ENCODE data around the gene ESRRG.

The ESRRG gene

DNA sequence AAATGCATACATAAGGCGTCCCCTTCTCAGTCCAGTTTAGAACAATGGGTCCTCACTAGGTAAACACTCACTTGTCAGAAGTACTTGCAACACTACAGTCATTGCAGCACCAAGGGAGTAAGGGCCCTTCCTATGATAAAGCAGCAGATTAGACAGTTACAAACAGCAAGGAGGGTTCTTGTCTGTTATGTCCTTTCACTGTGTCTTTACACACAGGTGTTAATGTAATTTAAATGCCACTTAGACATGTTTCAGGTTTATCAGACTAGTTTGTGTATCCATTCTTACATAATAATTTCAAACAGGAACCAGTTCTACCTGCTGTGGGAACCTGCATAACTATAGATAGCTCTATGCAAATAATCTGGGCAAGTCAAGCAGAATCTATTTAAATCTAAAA, 194.4 kb downstream of the ESRRG start:
- Histone ChIP-seq H3K4ac (ENCODE audit: low read length) (no peak overlapping the region), H3K27ac (replicated peaks; ENCODE audit: low read length) (no peak overlapping the region), H2BK120ac (ENCODE audit: low read depth, low read length) (no peak overlapping the region), H3K23ac (ENCODE audit: low read depth, low read length, poor library complexity) (no peak overlapping the region), H3K14ac (ENCODE audit: low read length) (no peak overlapping the region), H3K4me2 (ENCODE audit: insufficient read depth, low read length, poor library complexity, severe bottlenecking) (no peak overlapping the region), H4K91ac (ENCODE audit: low read depth, low read length, poor library complexity) (no peak overlapping the region), H2BK5ac (ENCODE audit: low read length) (no peak overlapping the region), H3K18ac (ENCODE audit: low read length) (no peak overlapping the region), H3K4me1 (ENCODE audit: control insufficient read depth in 2 of 2, insufficient read depth in 1 of 2, low read depth in 1 of 2, low read length in 2 of 2) (peaks cover 0 to 3% of the 10 kb centered on the region in 2 donors), H3K9me3 (replicated peaks in 1 of 2; ENCODE audit: control insufficient read depth in 2 of 2, insufficient read depth in 1 of 2, low read depth in 1 of 2, low read length in 2 of 2) (no peaks in the 10 kb centered on the region), H3K79me1 (ENCODE audit: low read depth, low read length) (no peaks in the 10 kb centered on the region), H2AFZ (ENCODE audit: low read length) (no peak overlapping the region), H4K8ac (ENCODE audit: low read depth, low read length) (no peak overlapping the region), H2BK15ac (ENCODE audit: low read length) (no peak overlapping the region), H3K9ac (ENCODE audit: low read depth, low read length, poor library complexity) (no peak overlapping the region), H3K36me3 (replicated peaks in 1 of 2; ENCODE audit: control insufficient read depth in 2 of 2, insufficient read depth in 2 of 2, low read length in 2 of 2) (no peaks in the 10 kb centered on the region), H3K4me3 (ENCODE audit: low read length in 2 of 2) (no peak overlapping the region), H3K27me3 (ENCODE audit: control insufficient read depth in 3 of 3, insufficient read depth in 3 of 3, low read depth in 1 of 3, low read length in 3 of 3) (no peaks in the 10 kb centered on the region), H2AK5ac (ENCODE audit: low read depth, low read length) (no peak overlapping the region), H2BK12ac (ENCODE audit: low read length) (no peak overlapping the region)
- WGBS, 2 donors (ENCODE audit: extremely low coverage in 2 of 2, insufficient read length in 2 of 2, insufficient replicate concordance in 1 of 2): no CpG with 5 or more reads among the region's 1 CpG
- DNase-seq (ENCODE audit: low spot score): no peak

DNA sequence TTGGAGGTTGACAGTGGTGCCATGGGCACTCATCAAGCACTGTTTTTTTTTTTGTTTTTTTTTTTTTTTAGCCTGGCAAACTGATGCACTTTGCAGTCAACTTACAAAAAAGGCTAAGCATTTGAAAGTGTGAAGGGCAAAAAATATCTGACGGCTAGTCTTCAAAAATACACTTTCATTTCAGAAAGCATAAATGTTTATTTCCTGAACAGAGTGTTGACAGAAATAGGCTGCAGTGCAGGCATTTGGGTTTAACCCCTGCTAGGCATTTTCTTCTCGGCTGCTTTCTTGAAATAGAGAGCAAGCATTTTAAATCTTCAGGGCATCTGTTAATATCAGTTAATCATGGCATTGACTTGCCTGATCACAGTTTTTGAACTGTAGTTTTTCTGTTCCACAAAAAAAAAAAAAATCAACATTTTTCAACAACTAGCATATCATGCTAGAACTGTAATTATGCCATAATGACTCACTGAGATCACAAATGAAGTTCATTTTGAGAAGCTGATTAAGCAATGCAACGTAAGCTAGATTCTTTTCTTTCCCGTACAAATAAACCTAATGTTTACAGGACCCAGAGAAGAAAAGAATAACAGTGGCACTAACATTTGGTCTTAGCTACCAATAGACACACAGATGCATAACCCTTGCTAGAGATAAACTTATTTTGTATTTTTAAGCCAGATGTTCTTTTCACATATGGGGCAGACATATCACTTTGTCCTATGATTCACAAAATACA, 199.6 kb downstream of the ESRRG start:
- no peak overlapping the region for H3K18ac ChIP-seq (ENCODE audit: low read length)
- no peaks in the 10 kb centered on the region for H3K79me1 ChIP-seq (ENCODE audit: low read depth, low read length)
- no peak overlapping the region for H3K27ac ChIP-seq (replicated peaks; ENCODE audit: low read length)
- no peak overlapping the region for H3K9ac ChIP-seq (ENCODE audit: low read depth, low read length, poor library complexity)
- H3K4me1 ChIP-seq (ENCODE audit: control insufficient read depth in 2 of 2, insufficient read depth in 1 of 2, low read depth in 1 of 2, low read length in 2 of 2): peaks cover 0 to 1% of the 10 kb centered on the region in 2 donors
- no peak overlapping the region for H2AK5ac ChIP-seq (ENCODE audit: low read depth, low read length)
- H3K4me2 ChIP-seq (ENCODE audit: insufficient read depth, low read length, poor library complexity, severe bottlenecking): no peak overlapping the region
- no peaks in the 10 kb centered on the region for H3K9me3 ChIP-seq (replicated peaks in 1 of 2; ENCODE audit: control insufficient read depth in 2 of 2, insufficient read depth in 1 of 2, low read depth in 1 of 2, low read length in 2 of 2)
- no peaks in the 10 kb centered on the region for H3K27me3 ChIP-seq (ENCODE audit: control insufficient read depth in 3 of 3, insufficient read depth in 3 of 3, low read depth in 1 of 3, low read length in 3 of 3)
- no peak overlapping the region for H2BK12ac ChIP-seq (ENCODE audit: low read length)
- H3K14ac ChIP-seq (ENCODE audit: low read length): no peak overlapping the region
- H3K4ac ChIP-seq (ENCODE audit: low read length): no peak overlapping the region
- no peak overlapping the region for H4K91ac ChIP-seq (ENCODE audit: low read depth, low read length, poor library complexity)
- no peak for DNase-seq (ENCODE audit: low spot score)
- H3K36me3 ChIP-seq (replicated peaks in 1 of 2; ENCODE audit: control insufficient read depth in 2 of 2, insufficient read depth in 2 of 2, low read length in 2 of 2): no peaks in the 10 kb centered on the region
- H2BK120ac ChIP-seq (ENCODE audit: low read depth, low read length): no peak overlapping the region
- no peak overlapping the region for H2BK15ac ChIP-seq (ENCODE audit: low read length)
- no peak overlapping the region for H2AFZ ChIP-seq (ENCODE audit: low read length)
- no peak overlapping the region for H4K8ac ChIP-seq (ENCODE audit: low read depth, low read length)
- H3K4me3 ChIP-seq (ENCODE audit: low read length in 2 of 2): no peak overlapping the region
- H2BK5ac ChIP-seq (ENCODE audit: low read length): no peak overlapping the region
- H3K23ac ChIP-seq (ENCODE audit: low read depth, low read length, poor library complexity): no peak overlapping the region
- WGBS, 2 donors (ENCODE audit: extremely low coverage in 2 of 2, insufficient read length in 2 of 2, insufficient replicate concordance in 1 of 2): no CpG with 5 or more reads among the region's 4 CpGs

DNA sequence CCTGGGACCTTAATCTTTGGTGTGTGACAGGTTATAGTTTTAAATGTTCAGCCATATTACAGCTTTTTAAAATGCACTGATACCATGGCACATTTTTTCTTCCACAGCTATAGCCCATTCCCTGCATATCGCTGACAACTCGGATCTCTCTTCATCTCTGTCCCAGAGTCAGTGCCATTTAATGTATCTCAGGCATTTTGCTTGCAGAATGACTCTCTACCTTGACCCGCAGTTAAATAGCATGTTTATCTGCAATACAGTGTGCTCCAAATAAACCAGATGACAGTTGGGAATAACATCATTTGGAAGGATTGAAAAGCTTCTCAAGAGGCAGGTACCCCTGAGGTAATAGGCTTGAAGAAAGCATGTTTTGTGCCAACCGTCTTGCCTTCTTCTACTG, 200.2 kb downstream of the ESRRG start:
- no CpG with 5 or more reads among the region's 4 CpGs for WGBS, 2 donors (ENCODE audit: extremely low coverage in 2 of 2, insufficient read length in 2 of 2, insufficient replicate concordance in 1 of 2)

DNA sequence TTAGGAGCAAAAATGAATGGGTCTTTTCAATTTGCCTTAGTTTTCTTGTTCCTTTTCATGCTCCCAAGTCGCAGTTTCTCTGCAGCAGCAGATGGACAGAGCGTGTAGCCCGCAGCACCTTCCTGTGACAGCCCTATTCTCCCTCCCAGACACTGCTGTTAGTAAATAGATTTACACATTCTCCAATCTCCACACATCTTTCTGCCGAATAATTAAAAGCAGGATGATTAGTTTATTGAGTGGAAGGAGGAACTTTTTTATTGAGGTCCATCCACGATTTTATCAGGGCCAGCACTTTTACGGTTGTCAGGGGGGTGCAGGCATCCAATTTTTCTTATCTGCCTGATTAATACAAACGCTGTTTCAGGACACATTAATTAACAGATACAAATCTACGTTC, 201.8 kb downstream of the ESRRG start:
- H3K4me3 ChIP-seq (ENCODE audit: low read length in 2 of 2): no peak overlapping the region
- H4K91ac ChIP-seq (ENCODE audit: low read depth, low read length, poor library complexity): no peak overlapping the region
- H3K4me1 ChIP-seq (ENCODE audit: control insufficient read depth in 2 of 2, insufficient read depth in 1 of 2, low read depth in 1 of 2, low read length in 2 of 2): peaks cover 0 to 1% of the 10 kb centered on the region in 2 donors
- H3K23ac ChIP-seq (ENCODE audit: low read depth, low read length, poor library complexity): no peak overlapping the region
- no peaks in the 10 kb centered on the region for H3K79me1 ChIP-seq (ENCODE audit: low read depth, low read length)
- DNase-seq (ENCODE audit: low spot score): no peak
- WGBS, 2 donors (ENCODE audit: extremely low coverage in 2 of 2, insufficient read length in 2 of 2, insufficient replicate concordance in 1 of 2): no CpG with 5 or more reads among the region's 8 CpGs
- no peak overlapping the region for H3K14ac ChIP-seq (ENCODE audit: low read length)
- H3K4ac ChIP-seq (ENCODE audit: low read length): no peak overlapping the region
- H2AK5ac ChIP-seq (ENCODE audit: low read depth, low read length): no peak overlapping the region
- no peaks in the 10 kb centered on the region for H3K36me3 ChIP-seq (replicated peaks in 1 of 2; ENCODE audit: control insufficient read depth in 2 of 2, insufficient read depth in 2 of 2, low read length in 2 of 2)
- no peak overlapping the region for H3K18ac ChIP-seq (ENCODE audit: low read length)
- H3K4me2 ChIP-seq (ENCODE audit: insufficient read depth, low read length, poor library complexity, severe bottlenecking): no peak overlapping the region
- no peak overlapping the region for H4K8ac ChIP-seq (ENCODE audit: low read depth, low read length)
- H2AFZ ChIP-seq (ENCODE audit: low read length): no peak overlapping the region
- no peak overlapping the region for H2BK5ac ChIP-seq (ENCODE audit: low read length)
- no peak overlapping the region for H2BK120ac ChIP-seq (ENCODE audit: low read depth, low read length)
- H3K9ac ChIP-seq (ENCODE audit: low read depth, low read length, poor library complexity): no peak overlapping the region
- no peak overlapping the region for H3K27ac ChIP-seq (replicated peaks; ENCODE audit: low read length)
- H3K27me3 ChIP-seq (ENCODE audit: control insufficient read depth in 3 of 3, insufficient read depth in 3 of 3, low read depth in 1 of 3, low read length in 3 of 3): no peaks in the 10 kb centered on the region
- H2BK15ac ChIP-seq (ENCODE audit: low read length): no peak overlapping the region
- H3K9me3 ChIP-seq (replicated peaks in 1 of 2; ENCODE audit: control insufficient read depth in 2 of 2, insufficient read depth in 1 of 2, low read depth in 1 of 2, low read length in 2 of 2): no peaks in the 10 kb centered on the region
- no peak overlapping the region for H2BK12ac ChIP-seq (ENCODE audit: low read length)

More for the DNA sequence above, 200.2 kb downstream of the ESRRG start:
- Histone ChIP-seq H3K4me1 (ENCODE audit: control insufficient read depth in 2 of 2, insufficient read depth in 1 of 2, low read depth in 1 of 2, low read length in 2 of 2) (peaks cover 0 to 1% of the 10 kb centered on the region in 2 donors), H3K4me2 (ENCODE audit: insufficient read depth, low read length, poor library complexity, severe bottlenecking) (no peak overlapping the region), H3K14ac (ENCODE audit: low read length) (no peak overlapping the region), H3K23ac (ENCODE audit: low read depth, low read length, poor library complexity) (no peak overlapping the region), H3K27me3 (ENCODE audit: control insufficient read depth in 3 of 3, insufficient read depth in 3 of 3, low read depth in 1 of 3, low read length in 3 of 3) (no peaks in the 10 kb centered on the region), H3K9me3 (replicated peaks in 1 of 2; ENCODE audit: control insufficient read depth in 2 of 2, insufficient read depth in 1 of 2, low read depth in 1 of 2, low read length in 2 of 2) (no peaks in the 10 kb centered on the region), H3K4ac (ENCODE audit: low read length) (no peak overlapping the region), H4K91ac (ENCODE audit: low read depth, low read length, poor library complexity) (no peak overlapping the region), H2BK120ac (ENCODE audit: low read depth, low read length) (no peak overlapping the region), H3K36me3 (replicated peaks in 1 of 2; ENCODE audit: control insufficient read depth in 2 of 2, insufficient read depth in 2 of 2, low read length in 2 of 2) (no peaks in the 10 kb centered on the region), H2BK12ac (ENCODE audit: low read length) (no peak overlapping the region), H3K9ac (ENCODE audit: low read depth, low read length, poor library complexity) (no peak overlapping the region), H3K18ac (ENCODE audit: low read length) (no peak overlapping the region), H3K27ac (replicated peaks; ENCODE audit: low read length) (no peak overlapping the region), H2AK5ac (ENCODE audit: low read depth, low read length) (no peak overlapping the region), H4K8ac (ENCODE audit: low read depth, low read length) (no peak overlapping the region), H2BK5ac (ENCODE audit: low read length) (no peak overlapping the region), H2AFZ (ENCODE audit: low read length) (no peak overlapping the region), H2BK15ac (ENCODE audit: low read length) (no peak overlapping the region), H3K4me3 (ENCODE audit: low read length in 2 of 2) (no peak overlapping the region), H3K79me1 (ENCODE audit: low read depth, low read length) (no peaks in the 10 kb centered on the region)
- no peak for DNase-seq (ENCODE audit: low spot score)
